ENCODE data around the gene VCY1B.
"Not testable (repeated sequence)": the region's sequence is repeated elsewhere in the genome, so short reads cannot be mapped to it uniquely, and the experiment has no call there.

VCY1B gene

DNA sequence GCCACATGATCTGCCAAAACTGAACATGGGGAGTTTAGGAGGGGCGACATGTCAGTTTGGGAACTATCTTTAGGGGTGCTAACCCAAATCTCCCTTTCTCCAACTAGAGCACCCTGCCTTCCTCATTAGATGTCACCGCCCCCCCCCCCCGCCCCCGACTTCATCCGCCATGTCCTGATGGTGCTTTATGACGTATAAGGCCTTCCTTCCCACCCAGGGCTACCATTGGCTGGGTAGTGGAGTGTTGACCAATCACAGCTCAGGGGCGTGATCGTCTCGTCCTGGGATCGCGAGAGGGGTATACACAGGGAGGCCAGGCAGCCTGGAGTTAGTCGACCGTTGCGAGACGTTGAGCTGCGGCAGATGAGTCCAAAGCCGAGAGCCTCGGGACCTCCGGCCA, at the start of gene VCY1B:
Gene VCY1B, plus strand, starts transcription at position 301 of the 400 bp plus-strand sequence. Its CDS starts 63 bp downstream, at position 364.
- DNase-seq (ENCODE audit: low spot score), result not testable (repeated sequence)

DNA sequence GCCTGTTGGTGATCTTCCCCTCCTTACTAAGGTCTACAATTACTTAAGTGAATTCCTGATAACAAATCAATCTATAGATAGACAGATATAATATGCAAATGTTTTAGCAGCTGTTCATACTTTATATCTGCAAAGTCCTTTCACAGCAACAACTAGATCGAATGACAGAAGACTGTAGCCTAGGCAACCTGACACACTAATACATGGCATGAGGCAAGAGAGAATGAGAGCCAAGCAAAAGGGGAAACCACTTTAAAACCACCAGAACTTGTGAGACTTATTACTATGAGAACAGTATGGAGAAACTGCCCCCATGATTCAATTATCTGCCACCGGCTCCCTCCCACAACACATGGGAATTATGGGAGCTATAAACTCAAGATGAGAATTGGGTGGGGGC, 44.1 kb upstream of the VCY1B start:
- not testable (repeated sequence) for DNase-seq (ENCODE audit: low spot score)

DNA sequence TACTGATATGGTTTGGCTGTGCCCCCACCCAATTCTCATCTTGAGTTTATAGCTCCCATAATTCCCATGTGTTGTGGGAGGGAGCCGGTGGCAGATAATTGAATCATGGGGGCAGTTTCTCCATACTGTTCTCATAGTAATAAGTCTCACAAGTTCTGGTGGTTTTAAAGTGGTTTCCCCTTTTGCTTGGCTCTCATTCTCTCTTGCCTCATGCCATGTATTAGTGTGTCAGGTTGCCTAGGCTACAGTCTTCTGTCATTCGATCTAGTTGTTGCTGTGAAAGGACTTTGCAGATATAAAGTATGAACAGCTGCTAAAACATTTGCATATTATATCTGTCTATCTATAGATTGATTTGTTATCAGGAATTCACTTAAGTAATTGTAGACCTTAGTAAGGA, 25.6 kb upstream of the VCY1B start:
- not testable (repeated sequence) for DNase-seq (ENCODE audit: low spot score)

DNA sequence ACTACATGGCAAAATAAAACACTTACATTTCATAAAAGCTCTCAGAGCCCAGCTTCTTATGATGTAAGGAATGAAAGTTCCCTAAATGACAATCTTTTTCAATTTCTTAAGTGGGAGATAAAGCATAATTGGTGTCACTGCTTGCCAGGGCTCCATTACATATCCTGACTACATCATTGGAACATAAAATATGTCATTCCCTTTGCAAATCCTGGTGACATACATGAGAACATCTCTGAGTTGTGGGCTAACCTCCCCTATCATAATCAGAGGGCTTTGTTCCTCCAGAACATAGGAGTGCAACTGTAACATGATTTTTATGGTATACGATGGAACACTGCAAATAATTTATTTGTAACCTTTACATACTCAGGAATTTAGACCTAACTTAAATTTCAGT, 29.9 kb downstream of the VCY1B start:
- no peak for DNase-seq (ENCODE audit: low spot score)
